ENCODE data around the gene MFSD12.

- TF ChIP-seq, protein P1, sequence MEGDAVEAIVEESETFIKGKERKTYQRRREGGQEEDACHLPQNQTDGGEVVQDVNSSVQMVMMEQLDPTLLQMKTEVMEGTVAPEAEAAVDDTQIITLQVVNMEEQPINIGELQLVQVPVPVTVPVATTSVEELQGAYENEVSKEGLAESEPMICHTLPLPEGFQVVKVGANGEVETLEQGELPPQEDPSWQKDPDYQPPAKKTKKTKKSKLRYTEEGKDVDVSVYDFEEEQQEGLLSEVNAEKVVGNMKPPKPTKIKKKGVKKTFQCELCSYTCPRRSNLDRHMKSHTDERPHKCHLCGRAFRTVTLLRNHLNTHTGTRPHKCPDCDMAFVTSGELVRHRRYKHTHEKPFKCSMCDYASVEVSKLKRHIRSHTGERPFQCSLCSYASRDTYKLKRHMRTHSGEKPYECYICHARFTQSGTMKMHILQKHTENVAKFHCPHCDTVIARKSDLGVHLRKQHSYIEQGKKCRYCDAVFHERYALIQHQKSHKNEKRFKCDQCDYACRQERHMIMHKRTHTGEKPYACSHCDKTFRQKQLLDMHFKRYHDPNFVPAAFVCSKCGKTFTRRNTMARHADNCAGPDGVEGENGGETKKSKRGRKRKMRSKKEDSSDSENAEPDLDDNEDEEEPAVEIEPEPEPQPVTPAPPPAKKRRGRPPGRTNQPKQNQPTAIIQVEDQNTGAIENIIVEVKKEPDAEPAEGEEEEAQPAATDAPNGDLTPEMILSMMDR (IDR thresholded peaks at IDR 0.05; ENCODE audit: low read depth, low read length), result no peak
- TF ChIP-seq POLR2A (IDR thresholded peaks at IDR 0.05; ENCODE audit: extremely low read depth, insufficient read length) (no peak), MAX (IDR thresholded peaks at IDR 0.05; ENCODE audit: low read depth, low read length) (no peak)
Measured at GRCh38 chr19:3563709-3564524, 6.5 kb upstream of the MFSD12 start.
